GM12865 (cell line): ENCODE data around the gene PCDHAC2.

Experiments
- DNase-seq: peaks from one replicate; pipeline ENCODE4 v3.0.0; 2010; ENCODE audit warnings: low read depth
- H3K4me3 ChIP-seq: 2 replicates; pipeline ENCODE4 v1.5.1; 2011; ENCODE audit warnings: mild to moderate bottlenecking, low read depth, low read length, control low read depth
- CTCF ChIP-seq: IDR thresholded peaks from 2 replicates; pipeline ENCODE4 v1.5.1; 2011; ENCODE audit warnings: low read length, control low read depth, low read depth, inconsistent platforms; ENCODE audit not compliant: insufficient read depth; ENCODE audit errors: missing control alignments

The PCDHAC2 gene

GRCh38 chr5:140988100-140988499 is 21.8 kb downstream of the PCDHAC2 start:
- DNase-seq: no peak
- H3K4me3 ChIP-seq: no peak overlapping the region
- no peak for TF ChIP-seq CTCF

GRCh38 chr5:140988608-140989007 is 22.3 kb downstream of the PCDHAC2 start:
- no peak for TF ChIP-seq CTCF
- H3K4me3 ChIP-seq: no peak overlapping the region
- DNase-seq: no peak

GRCh38 chr5:140989254-140990020 is 23.2 kb downstream of the PCDHAC2 start:
- no peak for TF ChIP-seq CTCF
- no peak overlapping the region for H3K4me3 ChIP-seq
- DNase-seq: no peak

GRCh38 chr5:140992828-140993227 is 26.6 kb downstream of the PCDHAC2 start:
- DNase-seq: no peak
- no peak overlapping the region for H3K4me3 ChIP-seq
- no peak for TF ChIP-seq CTCF

GRCh38 chr5:140996060-140996459 is 29.8 kb downstream of the PCDHAC2 start:
- no peak for DNase-seq
- no peak overlapping the region for H3K4me3 ChIP-seq
- TF ChIP-seq CTCF: no peak

GRCh38 chr5:140998921-140999410 is 32.7 kb downstream of the PCDHAC2 start:
- no peak overlapping the region for H3K4me3 ChIP-seq
- TF ChIP-seq CTCF: no peak
- no peak for DNase-seq

GRCh38 chr5:141001446-141001843 is 35.2 kb downstream of the PCDHAC2 start:
- DNase-seq: no peak
- no peak overlapping the region for H3K4me3 ChIP-seq
- no peak for TF ChIP-seq CTCF
